Thyroid gland (tissue), 4 donors: ENCODE results near the gene OCA2. TPM values are rescaled to one million over a fixed set of nuclear protein-coding genes. Genes with fewer than 3 reads are reported as not detected.

ENCODE experiments used
- DNase-seq, 2 donors: peaks; one replicate each; pipeline ENCODE4 v3.0.0-alpha.2; 2019
- H3K27ac ChIP-seq, 3 donors: fragments of 200-600 bp; sonication (generic); 1 replicate in 2 of 3; 2 replicates in 1 of 3; pipeline ENCODE4 v1.5.1; 2016 to 2019; ENCODE audit warnings: mild to moderate bottlenecking in 1 of 3, moderate library complexity in 1 of 3
- H3K27me3 ChIP-seq: fragments of 200-600 bp; sonication (generic); one replicate; pipeline ENCODE4 v1.5.1; 2019
- H3K36me3 ChIP-seq, 2 donors: fragments of 200-600 bp; sonication (generic); one replicate each; pipeline ENCODE4 v1.5.1; 2016 to 2019
- H3K4me1 ChIP-seq, 2 donors: fragments of 200-600 bp; sonication (generic); one replicate each; pipeline ENCODE4 v1.5.1; 2017 to 2019
- H3K4me3 ChIP-seq, 3 donors: fragments of 200-600 bp; sonication (generic); replicated peaks in 1 of 3; 1 replicate in 2 of 3; 2 replicates in 1 of 3; pipeline ENCODE4 v1.5.1; 2016; ENCODE audit warnings: mild to moderate bottlenecking in 1 of 3
- H3K9me3 ChIP-seq: fragments of 200-600 bp; sonication (generic); one replicate; pipeline ENCODE4 v1.5.1; 2017
- POLR2A ChIP-seq, 2 donors: fragments of 450-650 bp; IDR thresholded peaks; one replicate each; pipeline ENCODE4 v1.6.1; 2017; ENCODE audit warnings: antibody characterized with exemption in 2 of 2, mild to moderate bottlenecking in 2 of 2, moderate library complexity in 1 of 2
- WGBS, 2 donors: methylation state at CpG; one replicate each; pipeline ENCODE4 v1.1.5; 2017; 5-methylcytosine and 5-hydroxymethylcytosine counted together
- intact Hi-C: fragments of 100-400 bp; cut with DNase I; formaldehyde crosslinking; loops from one replicate; pipeline ENCODE4 v1.15.1; 2023
- total RNA-seq, 4 donors: library from RNA; depleted of rRNA; stranded (reverse); fragments of >200 nt; gene quantifications; one replicate each; pipeline ENCODE4 v1.2.3, GENCODE V29; 2016
- TF ChIP-seq, protein P1 (sequence below), 6 experiments: fragments of 200-600 bp in 3 of 6; fragments of 450-650 bp in 3 of 6; sonication (generic) in 3 of 6; IDR thresholded peaks; one replicate each; pipeline ENCODE4 v1.5.1; 2016 to 2019; ENCODE audit warnings: antibody characterized with exemption in 6 of 6, mild to moderate bottlenecking in 2 of 6, inconsistent platforms in 1 of 6, moderate library complexity in 1 of 6

OCA2 gene
- total RNA-seq, 4 donors from 2014 or later = 5.5 to 20.5 (median 13.8) TPM

DNA sequence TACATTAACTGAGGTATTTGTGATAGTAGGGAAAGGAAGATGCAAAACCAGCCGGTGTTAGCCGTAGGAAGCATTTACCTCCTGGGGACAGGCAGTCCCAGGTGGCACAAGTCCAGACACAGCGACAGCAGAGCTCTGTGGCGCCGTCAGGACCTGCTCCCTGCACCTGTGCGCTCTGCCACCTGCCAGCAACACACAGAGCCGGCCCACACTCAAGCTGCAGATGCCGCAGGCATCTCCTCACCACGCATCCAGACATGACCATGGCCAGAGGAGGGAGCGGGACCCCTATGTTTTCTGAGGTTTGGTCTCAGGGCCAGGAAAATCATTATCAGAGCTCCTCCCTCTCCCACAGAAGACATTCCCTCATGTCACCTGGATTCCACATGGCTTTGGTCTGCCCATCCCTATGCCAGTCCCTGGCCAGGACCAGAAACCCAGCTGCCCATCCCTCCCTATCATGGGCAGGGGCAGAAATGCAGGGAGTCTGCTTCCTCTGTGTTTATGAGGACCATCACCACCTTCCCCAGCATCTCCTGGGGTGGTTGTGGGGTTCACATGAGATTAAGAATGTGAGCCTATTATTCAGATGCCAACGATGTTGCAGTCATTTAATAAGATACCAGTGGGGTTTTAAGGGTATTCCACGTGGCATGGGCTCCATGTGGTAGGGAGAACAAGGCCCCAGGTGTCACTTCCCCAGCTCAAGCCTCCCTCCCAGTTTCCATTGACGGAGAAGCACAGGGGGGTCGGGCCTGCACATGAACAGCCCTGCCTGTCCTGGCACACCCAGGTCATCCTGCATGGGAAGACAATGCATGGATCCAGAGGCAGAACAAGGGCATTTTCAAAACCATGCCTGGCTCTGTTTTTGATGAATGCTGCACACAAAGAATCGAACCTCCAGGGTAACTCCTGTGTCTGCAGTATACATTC lies 251.1 kb downstream of the OCA2 start:
- H3K27ac ChIP-seq = no peak overlapping the region
- no peaks in the 10 kb centered on the region for H3K27me3 ChIP-seq
- 88% methylated on average over 15 of the region's 15 CpGs for WGBS, 2 donors
- H3K36me3 ChIP-seq = no peaks in the 10 kb centered on the region
- TF ChIP-seq POLR2A (IDR thresholded peaks at IDR 0.05) = no peak
- TF ChIP-seq, protein P1, sequence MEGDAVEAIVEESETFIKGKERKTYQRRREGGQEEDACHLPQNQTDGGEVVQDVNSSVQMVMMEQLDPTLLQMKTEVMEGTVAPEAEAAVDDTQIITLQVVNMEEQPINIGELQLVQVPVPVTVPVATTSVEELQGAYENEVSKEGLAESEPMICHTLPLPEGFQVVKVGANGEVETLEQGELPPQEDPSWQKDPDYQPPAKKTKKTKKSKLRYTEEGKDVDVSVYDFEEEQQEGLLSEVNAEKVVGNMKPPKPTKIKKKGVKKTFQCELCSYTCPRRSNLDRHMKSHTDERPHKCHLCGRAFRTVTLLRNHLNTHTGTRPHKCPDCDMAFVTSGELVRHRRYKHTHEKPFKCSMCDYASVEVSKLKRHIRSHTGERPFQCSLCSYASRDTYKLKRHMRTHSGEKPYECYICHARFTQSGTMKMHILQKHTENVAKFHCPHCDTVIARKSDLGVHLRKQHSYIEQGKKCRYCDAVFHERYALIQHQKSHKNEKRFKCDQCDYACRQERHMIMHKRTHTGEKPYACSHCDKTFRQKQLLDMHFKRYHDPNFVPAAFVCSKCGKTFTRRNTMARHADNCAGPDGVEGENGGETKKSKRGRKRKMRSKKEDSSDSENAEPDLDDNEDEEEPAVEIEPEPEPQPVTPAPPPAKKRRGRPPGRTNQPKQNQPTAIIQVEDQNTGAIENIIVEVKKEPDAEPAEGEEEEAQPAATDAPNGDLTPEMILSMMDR (IDR thresholded peaks at IDR 0.05) = no peak
- no peaks in the 10 kb centered on the region for H3K9me3 ChIP-seq
- H3K4me1 ChIP-seq = no peaks in the 10 kb centered on the region
- no peak for DNase-seq
- no peak overlapping the region for H3K4me3 ChIP-seq
- intact Hi-C loops = no loop called here

DNA sequence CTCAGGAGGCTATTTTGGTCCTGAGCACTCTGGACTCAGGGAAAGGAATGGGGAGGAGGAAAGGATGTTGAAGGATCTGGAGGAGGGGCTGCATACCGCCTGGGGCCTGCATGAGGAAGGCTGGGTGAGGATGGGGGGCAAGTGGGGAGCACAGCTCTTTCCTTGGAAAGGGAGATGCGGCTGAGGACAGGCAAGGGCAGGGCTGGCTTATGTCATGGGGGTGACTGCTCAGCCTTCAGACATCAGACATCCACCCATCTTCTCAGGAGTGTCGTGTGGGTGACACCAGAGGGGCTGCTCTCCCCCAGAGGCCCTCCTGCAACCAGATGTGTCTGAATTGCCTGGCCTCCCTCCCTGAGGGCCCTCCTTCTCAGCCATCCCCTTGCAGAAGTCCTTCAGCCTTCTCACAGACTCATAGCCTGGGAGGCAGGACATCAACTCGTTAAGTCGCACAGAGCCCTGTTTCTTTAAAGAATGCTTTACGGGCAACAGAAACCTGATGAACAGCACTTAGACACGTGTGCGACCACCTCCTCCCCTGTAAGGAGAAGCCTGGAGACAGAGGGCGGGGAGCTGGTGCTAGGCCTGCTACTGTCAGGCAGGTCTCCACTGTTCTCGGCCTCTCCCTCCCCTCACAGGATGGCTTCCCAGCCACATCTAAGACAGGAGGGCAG lies 252.3 kb downstream of the OCA2 start:
- 72 to 81% methylated on average over 10 of the region's 10 CpGs for whole genome bisulfite sequencing, 2 donors

DNA sequence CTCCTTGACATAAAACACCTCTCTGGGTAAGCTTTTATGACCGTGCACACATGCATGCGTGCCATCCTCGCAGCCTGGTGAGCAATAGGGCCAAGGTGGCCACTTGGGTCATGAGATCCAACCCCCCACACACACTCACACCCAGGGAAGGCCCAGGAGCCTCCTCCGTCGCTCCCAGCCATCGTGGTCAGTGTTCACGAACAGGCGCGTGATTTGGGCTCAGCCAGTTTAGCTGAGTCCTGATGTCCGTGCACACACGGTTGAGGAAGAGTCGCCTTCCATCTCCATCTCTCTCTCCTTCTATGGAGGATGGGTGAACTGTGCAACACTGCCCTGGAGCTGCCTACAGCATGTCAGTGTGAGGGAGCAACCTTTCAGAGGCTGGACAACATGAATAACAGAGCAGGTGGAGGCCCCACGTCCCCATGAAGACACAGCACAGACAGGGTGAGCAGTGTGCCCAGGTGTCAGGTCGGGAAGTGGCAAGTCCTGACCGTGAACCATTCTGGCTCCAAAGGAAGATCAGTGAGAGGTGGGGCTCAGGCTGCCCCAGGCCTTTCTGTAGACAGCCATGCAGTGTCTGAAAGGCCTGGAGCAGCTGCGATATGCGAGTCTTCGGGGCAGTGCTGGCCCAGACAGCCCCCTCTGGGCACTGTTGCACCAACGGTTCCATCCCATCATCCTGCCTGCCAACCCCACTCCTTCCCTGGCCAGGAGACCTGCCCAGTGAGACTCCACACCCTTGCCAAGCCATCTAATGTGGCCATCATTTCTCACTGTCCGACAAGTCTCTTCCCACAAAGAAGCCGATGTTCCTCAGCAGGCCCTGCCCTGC lies 253.4 kb downstream of the OCA2 start:
- Histone ChIP-seq H3K4me1 (no peaks in the 10 kb centered on the region), H3K4me3 (no peak overlapping the region), H3K9me3 (no peaks in the 10 kb centered on the region), H3K27me3 (no peaks in the 10 kb centered on the region), H3K36me3 (no peaks in the 10 kb centered on the region), H3K27ac (no peak overlapping the region)
- DNase-seq = no peak
- TF ChIP-seq, protein P1 (IDR thresholded peaks at IDR 0.05) = no peak
- TF ChIP-seq POLR2A (IDR thresholded peaks at IDR 0.05) = no peak
- 88 to 89% methylated on average over 16 to 21 of the region's 21 CpGs for WGBS, 2 donors
- intact Hi-C loops = no loop called here

More for the DNA sequence above, 252.3 kb downstream of the OCA2 start:
- intact Hi-C loops = no loop called here
- H3K9me3 ChIP-seq = no peaks in the 10 kb centered on the region
- no peaks in the 10 kb centered on the region for H3K4me1 ChIP-seq
- H3K27me3 ChIP-seq = no peaks in the 10 kb centered on the region
- no peak overlapping the region for H3K27ac ChIP-seq
- TF ChIP-seq POLR2A (IDR thresholded peaks at IDR 0.05) = no peak
- TF ChIP-seq, protein P1 (IDR thresholded peaks at IDR 0.05) = no peak
- H3K4me3 ChIP-seq = no peak overlapping the region
- H3K36me3 ChIP-seq = no peaks in the 10 kb centered on the region
- no peak for DNase-seq

DNA sequence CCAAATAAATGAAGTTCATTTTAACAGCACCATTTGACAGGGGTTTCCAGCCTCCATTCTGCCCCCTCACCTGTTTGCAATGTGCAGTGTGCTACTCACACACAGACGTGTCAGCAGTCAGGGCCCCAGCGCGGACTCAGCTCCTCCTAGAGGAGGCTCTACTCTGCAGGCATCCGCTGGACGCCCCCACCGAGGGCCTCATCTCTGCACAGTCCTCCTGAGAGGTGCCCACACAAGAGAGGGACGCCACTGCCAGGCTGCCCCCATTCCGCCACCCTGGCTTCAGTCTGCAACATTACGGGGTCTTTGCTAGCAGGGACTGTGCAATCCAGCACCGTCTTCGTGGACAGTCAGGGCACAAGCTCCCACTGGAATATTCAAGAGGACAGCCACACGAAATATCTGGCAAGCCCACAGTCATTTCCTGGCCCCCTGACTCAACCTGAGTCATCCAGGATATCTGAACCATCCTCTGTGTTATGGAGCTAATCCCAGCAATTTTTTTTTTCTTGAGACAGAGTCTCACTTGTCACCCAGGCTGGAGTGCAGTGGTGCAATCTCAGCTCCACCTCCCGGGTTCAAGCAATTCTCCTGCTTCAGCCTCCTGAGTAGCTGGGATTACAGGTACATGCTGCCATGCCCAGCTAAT lies 255.0 kb downstream of the OCA2 start:
- H3K9me3 ChIP-seq = no peaks in the 10 kb centered on the region
- no peaks in the 10 kb centered on the region for H3K4me1 ChIP-seq
- 78 to 88% methylated on average over 13 of the region's 13 CpGs for WGBS, 2 donors
- no peak overlapping the region for H3K27ac ChIP-seq
- H3K27me3 ChIP-seq = no peaks in the 10 kb centered on the region
- no peak for DNase-seq
- intact Hi-C loops = no loop called here
- no peaks in the 10 kb centered on the region for H3K36me3 ChIP-seq
- no peak for TF ChIP-seq POLR2A (IDR thresholded peaks at IDR 0.05)
- TF ChIP-seq, protein P1 (IDR thresholded peaks at IDR 0.05) = no peak
- H3K4me3 ChIP-seq = no peak overlapping the region
